Brain pericyte (primary cell): ENCODE results near the gene CACNB4.
"Not testable (repeated sequence)": the region's sequence is repeated elsewhere in the genome, so short reads cannot be mapped to it uniquely, and the experiment has no call there.

ENCODE experiments used
- DNase-seq: peaks from one replicate; pipeline ENCODE4 v3.0.0-alpha.2; 2012; ENCODE audit warnings: low read depth, low spot score

The CACNB4 gene

GRCh38 chr2:151826737-151827157, 272.1 kb downstream of the CACNB4 start:
- DNase-seq: no peak

GRCh38 chr2:151824886-151825285, 274.0 kb downstream of the CACNB4 start:
- DNase-seq: no peak

GRCh38 chr2:151823651-151824050, 275.2 kb downstream of the CACNB4 start:
- no peak for DNase-seq

GRCh38 chr2:151819920-151820319, 278.9 kb downstream of the CACNB4 start:
- no peak for DNase-seq

GRCh38 chr2:151817929-151818328, 280.9 kb downstream of the CACNB4 start:
- no peak for DNase-seq

- DNase-seq: no peak
These were observed 282.0 kb downstream of the CACNB4 start for GRCh38 chr2:151816843-151817242.

- no peak for DNase-seq
These were observed 282.9 kb downstream of the CACNB4 start for GRCh38 chr2:151815821-151816489.

GRCh38 chr2:151810489-151810888, 288.4 kb downstream of the CACNB4 start:
- DNase-seq: no peak

GRCh38 chr2:151809073-151809383, 289.8 kb downstream of the CACNB4 start:
- DNase-seq: no peak

- DNase-seq: no peak
These were observed 290.4 kb downstream of the CACNB4 start for GRCh38 chr2:151808258-151809072.

- no peak for DNase-seq
These were observed 292.9 kb downstream of the CACNB4 start for GRCh38 chr2:151805961-151806360.

- no peak for DNase-seq
These were observed 293.5 kb downstream of the CACNB4 start for GRCh38 chr2:151805343-151805742.

- DNase-seq: no peak
These were observed 295.0 kb downstream of the CACNB4 start for GRCh38 chr2:151803811-151804210.

- no peak for DNase-seq
These were observed 296.5 kb downstream of the CACNB4 start for GRCh38 chr2:151802315-151802714.

- no peak for DNase-seq
These were observed 299.0 kb downstream of the CACNB4 start for GRCh38 chr2:151799886-151800292.

GRCh38 chr2:151796774-151797173, 302.1 kb downstream of the CACNB4 start:
- no peak for DNase-seq

GRCh38 chr2:151795646-151796240, 303.1 kb downstream of the CACNB4 start:
- DNase-seq: no peak

GRCh38 chr2:151794422-151794821, 304.4 kb downstream of the CACNB4 start:
- DNase-seq: not testable (repeated sequence)

- DNase-seq: no peak
These were observed 305.7 kb downstream of the CACNB4 start for GRCh38 chr2:151793123-151793522.

- no peak for DNase-seq
These were observed 306.3 kb downstream of the CACNB4 start for GRCh38 chr2:151792589-151792988.

GRCh38 chr2:151791545-151791944, 307.3 kb downstream of the CACNB4 start:
- DNase-seq: no peak

- DNase-seq: no peak
These were observed 308.2 kb downstream of the CACNB4 start for GRCh38 chr2:151790689-151791088.
